HG03558 (cell line): ENCODE measurements around the gene ZNF532.

Experiments
- ATAC-seq: cut with Tn5 transposase; IDR thresholded peaks from one replicate; pipeline ENCODE4 v1.9.1; 2021; ENCODE audit warnings: moderate number of reproducible peaks; ENCODE audit not compliant: unreplicated experiment; ENCODE audit errors: extremely low read depth

ZNF532 gene

DNA sequence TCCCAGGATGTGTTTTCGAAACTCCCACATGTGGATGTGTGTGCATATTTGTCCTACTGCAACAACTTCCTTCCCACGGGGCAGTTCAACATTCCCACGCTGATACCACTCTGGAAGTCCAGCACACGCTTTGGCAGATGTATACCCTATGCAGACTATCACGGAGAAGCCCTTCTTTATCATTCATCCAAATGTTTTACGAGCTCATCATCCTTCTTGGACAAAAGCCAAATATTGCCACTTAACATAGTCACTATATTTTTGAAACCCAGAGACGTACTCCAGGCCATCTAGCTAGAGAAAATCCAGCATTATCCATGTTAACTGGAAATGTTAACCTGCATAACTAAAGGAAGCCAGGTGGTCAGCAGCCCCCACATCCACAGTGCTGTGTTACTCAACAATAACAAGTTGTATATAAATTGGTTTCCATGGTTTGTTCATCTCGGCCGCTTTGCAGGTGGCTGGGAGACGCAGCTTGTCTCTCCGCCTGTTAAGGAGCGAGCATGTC, 131.5 kb downstream of the ZNF532 start:
- no peak for ATAC-seq

DNA sequence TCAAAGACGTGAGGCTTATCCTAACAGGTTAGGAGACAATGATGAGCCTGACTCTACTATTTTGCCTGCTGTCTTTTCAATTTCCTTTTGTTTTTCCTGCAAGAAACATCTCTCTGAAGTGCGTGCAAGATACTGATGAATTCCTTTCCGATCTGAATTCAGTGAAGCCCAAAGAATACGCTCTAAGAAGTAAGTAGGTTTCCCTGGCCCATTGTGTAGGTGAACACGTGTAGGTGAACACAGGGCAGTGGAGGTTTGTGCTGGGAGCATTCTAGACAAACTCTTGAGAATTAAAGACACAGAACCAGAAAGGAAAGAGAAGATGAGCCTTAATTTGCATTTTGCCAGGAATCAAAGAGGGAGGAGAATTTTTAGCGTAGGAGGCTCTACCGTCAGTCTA, 132.0 kb downstream of the ZNF532 start:
- no peak for ATAC-seq

DNA sequence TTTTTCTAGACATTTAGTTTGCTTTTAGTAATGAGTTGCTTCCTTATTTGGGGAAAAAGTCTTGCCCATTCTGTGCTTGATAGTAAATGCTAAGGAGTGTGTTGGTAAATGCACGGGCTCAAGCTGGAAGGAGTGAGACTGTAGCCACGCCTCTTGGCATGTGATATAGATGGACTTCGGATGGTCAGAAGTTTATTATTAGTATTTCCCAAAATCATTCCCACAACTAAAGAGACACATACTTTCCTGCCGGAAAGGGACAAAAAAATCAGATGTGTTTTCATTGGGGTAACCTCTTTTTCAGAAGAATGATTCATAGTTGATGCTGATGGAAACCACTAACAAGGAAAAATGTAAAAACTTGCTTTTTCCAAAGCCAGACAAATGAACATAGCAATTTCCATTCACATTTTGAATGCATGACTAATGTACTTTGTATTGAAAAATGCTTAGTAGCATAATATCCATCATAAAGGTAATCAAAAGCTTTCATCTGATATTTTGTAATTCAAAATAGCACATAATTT, 133.2 kb downstream of the ZNF532 start:
- ATAC-seq = no peak

DNA sequence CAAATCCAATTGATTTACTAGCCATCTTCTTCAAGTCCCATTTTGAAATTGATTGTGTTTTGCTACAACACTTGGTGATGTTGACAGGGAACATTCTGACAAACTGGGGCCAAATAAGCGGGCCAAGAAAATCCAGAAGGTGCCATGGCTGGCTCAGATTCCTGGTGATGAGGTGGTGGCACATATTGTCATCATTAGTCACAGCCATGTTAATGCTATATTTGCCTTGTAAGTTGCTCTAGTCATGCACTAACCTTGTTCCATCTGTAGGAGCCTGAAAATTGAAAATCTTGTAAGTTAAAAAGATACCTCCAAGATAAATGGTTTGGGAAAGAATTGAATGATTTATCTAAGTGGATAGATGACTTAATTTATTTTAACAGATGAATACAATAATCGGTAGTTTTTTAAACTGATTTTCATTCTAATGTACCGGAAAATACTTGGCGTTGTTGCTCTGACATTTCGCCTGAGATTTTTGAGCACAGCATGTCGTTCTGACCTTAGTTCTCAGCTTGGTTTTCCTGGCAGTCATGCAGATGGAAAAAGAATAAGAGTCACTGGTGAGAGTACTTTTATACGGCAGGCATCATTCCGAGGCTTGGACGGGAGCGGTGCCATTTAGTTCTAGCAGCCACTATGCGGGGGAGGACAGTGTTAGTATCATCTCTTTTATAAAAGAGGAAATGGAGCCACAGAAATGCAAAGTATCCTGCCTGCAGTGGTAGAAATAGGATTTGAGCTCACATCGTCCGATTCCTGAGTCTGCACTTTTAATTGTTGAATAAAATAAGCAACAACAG, 133.9 kb downstream of the ZNF532 start:
- ATAC-seq = no peak

DNA sequence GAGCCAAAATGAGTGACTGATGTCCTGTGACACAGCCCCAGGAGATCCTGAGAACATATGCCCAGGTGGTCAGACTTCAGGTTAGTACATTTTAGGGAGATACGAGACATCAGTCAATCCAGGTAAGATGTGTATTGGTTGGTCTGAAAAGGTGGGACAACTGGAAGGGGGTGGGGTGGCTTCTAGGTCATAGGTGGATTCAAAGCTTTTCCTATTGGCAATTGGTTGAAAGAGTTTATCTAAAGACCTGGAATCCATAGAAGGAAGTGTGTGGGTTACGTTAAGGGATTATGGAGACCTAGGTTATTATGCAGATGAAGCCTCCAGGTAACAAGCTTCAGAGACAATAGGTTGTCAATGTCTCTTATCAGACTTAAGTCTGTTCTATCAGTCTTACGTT, 136.5 kb downstream of the ZNF532 start:
- ATAC-seq = no peak

DNA sequence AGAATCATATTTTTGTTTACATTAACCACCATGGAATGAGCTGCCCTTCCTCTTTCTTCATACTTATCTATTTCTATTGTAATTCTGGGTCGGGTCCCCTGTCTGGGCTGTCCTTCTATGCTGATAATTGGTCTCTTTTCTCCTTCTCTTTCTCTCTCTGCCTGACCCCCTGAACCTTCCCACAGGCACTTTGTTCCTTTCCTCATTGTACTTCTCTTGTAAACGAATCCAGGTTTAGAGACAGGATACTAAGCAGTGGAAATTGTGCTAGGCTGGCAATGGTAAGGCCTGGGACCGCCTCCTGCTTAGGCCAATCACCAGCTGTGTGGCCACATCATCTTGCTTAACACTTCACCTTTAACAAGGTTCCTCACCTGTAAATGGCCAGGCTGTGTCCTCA, 137.0 kb downstream of the ZNF532 start:
- no peak for ATAC-seq

DNA sequence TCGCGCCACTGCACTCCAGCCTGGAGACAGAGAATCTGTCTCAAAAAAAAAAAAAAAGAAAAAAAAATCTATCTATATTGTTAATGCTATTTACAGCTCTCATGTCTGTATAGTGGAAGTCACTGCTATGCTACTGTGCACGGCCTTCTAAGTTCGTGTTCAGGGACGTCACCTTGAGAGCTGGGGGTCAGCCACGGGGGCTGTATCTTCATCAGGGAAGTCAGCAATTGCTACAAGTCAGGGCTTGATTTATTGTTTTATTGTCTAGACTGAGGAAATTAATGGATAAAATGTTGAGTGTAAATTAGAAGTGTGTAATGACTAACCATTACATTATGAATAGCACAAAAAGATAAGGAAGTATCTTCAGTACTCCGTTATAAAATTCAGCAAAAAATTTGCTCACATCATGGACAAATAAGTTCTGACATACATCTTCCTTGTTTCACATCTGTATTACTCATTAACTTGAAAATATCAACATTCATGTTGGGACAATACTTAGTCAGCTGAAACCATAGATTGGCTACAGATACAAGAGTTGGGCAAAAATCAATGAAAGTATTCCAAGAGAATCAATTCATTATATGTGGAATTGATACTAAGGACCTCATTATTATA, 138.4 kb downstream of the ZNF532 start:
- no peak for ATAC-seq

DNA sequence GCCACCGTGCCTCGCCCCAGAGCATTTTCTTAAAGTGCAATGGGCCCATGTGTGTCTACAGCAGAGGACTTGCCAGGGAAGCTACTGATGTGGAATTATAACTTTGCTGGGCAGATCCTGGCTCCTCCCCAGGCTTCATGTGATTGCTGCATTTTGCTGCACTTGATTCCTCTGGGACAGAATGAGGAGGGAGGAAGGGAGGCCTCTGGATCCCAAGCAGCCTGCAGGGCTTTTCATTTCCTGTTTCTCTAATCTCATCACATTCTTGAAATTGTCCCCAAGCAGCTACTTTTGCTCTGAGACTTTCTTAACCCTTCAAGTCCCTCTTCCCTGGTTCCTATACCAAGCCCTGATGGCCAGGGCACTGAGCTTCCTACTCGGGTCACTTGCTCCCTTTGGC, 140.6 kb downstream of the ZNF532 start:
- ATAC-seq = no peak

DNA sequence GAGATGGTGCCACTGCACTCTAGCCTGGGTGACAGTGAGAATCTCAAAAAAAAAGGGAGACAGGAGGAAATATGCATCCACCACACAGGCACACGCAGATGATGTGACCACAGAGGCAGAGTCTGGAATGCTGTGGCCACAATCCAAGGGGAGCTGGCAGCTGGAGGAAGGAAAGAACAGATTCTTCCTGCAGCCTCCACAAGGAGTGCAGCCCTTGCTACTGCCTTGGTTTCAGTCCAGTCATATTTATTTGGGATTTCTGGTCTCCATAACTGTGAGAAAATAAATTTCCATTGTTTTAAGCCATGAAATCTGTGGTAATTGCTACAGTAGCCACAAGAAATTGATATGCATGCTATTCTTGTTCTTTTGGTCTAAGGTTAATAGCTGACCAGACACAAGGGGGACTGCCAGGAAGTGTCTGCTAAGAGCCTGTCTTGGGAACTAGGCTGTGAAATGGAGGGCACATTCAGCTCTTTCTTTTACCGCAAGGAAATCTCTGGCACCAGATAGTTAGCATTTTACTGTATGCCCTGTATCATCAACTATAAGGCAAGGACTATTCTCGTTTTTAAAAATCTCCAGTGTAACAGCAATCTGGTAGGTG, 141.9 kb downstream of the ZNF532 start:
- ATAC-seq = no peak

DNA sequence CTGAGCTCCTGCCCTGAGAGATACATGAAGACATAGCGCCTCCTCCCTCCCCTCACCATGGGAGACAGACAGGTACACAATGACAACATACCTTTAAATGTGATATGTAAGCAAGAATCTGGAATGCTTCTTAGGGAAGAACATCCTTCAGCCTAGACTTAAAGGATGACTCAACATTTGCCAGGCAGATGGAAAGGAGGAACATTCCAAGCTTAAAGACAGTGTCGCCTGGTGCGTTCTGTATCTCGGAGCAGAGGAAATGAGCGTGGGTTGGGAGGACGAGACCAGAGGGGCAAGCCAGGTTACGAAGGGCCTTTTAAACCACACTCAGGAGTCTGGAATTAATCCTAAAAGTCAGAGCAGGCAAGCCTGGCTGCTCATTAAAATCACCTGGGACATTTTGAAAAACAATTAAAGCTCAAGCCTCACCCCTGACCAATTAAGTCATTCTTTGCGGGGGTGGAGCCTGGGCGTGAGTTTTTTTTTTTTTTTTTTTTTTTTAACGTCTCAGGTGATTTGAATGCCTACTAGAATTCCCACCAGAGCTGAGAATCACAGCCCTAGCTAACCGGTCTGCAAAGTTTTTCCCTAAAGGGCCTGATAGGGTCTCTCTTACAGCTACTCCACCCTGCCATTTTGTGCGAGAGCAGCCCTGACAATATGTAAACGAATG, 143.8 kb downstream of the ZNF532 start:
- no peak for ATAC-seq

DNA sequence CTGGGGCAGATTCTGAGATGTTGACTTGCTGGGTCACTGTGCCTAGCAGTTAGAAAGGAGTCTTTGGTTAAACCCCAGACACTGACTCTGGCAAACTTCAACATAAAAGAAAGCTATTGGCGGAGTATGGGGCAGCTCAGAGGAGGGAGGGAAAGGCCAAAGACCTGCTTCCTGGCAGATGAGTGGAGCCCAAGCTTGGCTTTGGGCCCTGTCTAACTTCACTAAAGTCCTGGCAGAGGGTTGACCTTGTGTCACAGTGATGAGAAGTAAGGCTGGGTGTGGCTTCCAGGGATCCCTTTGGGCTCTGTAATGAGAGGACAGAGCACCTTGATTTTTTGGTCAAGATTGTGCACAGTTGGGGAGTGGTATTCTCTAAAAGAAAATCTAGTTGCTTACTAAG, 145.2 kb downstream of the ZNF532 start:
- no peak for ATAC-seq

DNA sequence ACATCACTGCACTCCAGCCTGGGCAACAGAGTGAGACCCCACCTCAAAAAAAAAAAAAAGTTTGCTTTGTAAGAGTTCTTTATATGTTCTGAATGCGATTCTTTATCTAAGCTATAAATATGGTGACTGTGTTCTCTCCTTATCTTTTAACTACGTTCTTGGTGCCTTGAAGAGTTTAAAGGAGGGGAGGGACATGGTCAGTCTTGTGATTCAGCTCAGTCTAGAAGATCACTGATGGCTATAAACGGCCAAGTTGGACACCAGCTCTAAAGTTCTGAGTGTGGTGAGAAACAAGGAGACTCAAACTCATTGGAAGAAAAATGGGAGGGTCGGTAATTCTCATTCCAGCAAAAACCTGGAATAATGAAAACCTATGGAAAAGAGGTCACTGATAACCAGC, 146.6 kb downstream of the ZNF532 start:
- ATAC-seq = no peak

DNA sequence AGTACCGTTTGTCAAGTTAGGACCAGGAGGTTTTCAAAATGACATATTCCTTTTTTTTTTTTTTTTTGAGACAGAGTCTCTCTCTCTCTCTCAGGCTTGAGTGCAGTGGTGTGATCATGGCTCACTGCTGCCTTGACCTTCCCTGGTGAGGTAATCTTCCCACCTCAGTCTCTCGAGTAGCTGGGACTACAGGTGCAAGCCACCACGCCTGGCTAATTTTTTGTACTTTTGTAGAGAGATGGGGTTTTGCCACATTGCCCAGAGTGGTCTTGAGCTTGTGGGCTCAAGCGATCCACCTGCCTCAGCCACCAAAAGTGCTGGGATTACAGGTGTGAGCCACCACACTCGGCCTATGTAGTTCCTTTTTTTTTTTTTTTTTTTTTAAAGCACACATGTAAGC, 147.1 kb downstream of the ZNF532 start:
- no peak for ATAC-seq

DNA sequence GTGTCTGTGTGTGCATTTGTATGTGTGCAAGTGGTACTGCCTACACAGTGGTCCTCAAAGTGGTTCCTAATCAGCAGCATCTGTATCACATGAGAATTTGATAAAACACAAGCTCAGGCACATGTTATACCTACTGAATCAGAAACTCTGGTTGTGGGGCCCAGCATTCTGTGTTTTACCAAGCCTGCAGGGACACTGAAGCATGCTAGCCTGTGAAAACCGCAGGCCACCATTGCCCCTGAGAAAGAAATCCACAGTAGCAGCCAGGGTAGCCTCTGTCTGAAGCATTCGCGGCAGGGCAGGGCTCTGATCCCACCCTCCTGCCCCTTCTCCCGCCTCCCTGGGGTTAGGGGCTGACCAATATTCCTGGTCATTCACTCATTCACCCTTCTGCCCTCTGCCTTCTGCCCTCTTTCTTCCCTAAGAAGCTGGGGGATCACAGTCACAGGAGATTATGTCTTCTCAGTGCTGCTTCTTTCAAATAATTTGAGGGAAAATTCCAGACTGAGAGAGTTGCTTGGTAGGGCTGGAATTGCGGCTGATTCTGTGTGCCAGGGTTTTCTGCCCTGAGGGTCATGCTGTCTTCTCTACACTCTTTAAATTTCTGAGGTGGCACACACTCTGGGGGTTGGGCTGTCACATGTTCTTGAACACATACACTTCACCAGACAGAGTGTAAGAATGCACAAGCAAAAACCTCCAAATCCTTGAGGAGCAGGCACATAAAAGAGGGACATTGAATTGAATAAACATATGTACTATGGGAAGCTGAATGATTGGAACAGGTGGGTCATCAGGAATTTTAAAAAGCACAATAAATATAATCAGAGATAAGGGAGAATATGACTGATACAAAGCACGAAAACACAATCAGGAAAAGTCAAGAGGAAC, 148.4 kb downstream of the ZNF532 start:
- no peak for ATAC-seq

DNA sequence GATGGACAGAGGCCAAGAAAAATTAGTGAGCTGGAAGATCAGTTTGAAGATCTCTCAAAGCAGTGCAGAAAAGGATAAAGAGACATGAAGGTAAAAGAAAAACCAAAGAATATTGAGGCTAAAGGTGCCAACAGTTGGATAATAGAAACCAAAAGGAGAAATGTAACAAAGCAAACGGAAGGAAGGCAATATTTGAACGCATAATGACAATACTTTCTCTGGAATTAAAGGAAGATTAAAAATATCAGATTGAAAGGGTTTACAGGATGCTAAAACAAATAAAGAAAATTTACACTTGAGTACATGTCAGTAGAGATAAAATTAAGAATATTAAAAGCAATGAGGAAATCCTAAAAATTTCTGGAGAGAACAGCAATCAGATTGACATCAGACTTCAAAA, 149.1 kb downstream of the ZNF532 start:
- no peak for ATAC-seq

DNA sequence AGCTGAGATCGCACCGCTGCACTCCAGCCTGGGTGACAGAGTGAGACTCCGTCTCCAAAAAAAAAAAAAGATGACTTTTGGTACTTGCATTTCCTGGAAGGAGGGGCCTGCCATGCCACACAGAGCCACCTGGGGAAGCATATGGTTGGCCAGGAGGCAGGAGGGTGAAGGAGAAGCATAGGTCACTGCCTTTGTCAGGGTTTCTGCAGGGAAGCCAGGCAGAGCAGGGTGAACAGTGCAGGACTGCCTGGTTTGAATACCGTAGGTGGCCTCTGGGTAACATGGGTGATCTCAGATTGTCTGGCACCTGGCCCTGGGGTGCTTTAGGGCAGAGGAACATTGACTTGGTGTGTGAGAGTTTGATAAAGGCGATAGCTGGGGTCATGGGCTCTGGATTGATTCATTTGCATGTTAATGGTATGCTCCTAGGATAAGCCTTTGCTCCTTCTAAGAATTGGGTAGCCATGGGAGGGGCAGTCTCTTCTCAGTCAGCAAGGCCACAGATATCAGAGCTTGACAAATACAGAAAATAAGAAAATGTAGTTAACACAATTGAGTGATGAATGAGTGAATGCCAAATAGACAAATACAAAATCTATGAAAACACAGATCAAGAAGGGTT, 151.0 kb downstream of the ZNF532 start:
- ATAC-seq = no peak

DNA sequence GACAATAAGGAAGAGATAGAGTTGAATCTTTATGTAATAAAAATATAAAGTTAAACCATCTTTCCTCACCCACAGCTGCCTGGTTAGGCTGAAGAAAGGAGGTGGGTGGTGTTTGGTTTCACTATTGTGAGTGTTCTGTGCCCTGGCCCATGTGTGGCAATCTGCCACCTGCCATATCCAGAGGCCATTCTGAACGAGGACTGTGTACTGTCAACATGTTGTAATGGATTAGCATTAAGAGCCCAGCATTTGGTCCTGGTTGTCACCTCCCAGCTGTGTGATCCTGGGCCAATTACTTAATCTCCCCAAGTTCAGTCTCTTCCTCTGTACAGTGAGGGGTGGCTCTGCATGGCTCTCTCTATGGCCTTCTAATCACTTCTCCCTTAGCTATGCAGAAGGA, 156.8 kb downstream of the ZNF532 start:
- no peak for ATAC-seq

DNA sequence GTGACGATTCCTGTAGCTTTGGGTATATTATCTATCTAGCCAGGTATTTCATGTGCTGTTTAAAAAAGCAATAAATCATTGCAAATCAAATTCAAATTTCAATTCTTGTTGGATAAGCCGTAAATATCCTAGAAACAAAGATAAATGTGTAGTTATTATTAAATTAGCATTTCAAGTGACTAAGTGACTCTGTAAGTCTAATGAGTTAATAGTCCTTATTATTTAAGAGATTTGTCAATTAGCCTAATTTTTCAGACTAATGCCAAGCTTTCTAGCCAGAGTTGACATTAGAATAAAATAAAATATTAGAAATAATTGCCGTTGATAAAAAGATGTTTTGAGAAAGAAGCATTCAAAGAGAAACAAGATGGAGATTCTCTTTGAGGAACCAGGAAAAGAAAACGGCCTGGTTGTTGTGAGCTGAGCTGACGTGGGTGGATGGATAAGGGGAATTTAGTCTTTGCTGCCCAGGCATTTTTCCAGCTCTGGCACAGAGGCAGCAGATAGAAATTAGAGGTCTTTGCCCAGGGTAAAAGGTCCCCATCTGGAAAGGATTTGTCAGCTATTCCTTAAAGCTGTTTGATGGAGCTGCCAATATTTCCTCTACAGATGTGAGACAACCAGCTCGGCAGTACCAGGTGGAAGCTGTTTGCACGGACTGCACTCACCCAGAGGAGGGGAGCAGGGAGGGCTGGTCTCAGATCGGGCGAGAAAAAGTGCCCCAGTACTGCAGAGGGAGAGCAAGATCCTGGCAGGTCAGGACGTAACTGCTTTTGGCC, 157.7 kb downstream of the ZNF532 start:
- ATAC-seq = no peak

DNA sequence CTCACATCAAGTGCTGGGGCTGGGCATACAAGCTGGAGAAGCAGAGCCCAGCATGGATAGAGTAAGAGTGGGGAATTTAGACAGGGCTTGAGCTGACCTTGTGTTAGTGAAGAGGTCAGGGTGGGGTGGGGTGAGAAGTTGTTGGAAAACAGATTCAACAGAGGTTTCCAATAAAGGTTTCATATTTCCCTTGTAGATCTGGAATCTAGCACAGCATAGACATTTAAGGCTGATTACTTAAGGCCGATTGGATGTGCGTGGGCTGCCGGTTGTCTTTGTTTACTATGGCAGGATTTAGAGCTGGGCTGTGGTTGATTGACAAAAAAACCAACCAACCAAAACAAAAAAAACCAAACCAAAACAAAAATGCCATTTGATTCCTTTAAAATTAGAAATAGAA, 160.2 kb downstream of the ZNF532 start:
- no peak for ATAC-seq
